Left lung (tissue), 10 donors: ENCODE measurements around the gene LMNTD2. TPM values are rescaled to one million over a fixed set of nuclear protein-coding genes. Genes with fewer than 3 reads are reported as not detected.
A peak's percentile ranks its signal among the peaks of the same experiment; 100 is the strongest.

Experiments used
- ATAC-seq: fragments of 200-7000 bp; cut with Tn5 transposase; one replicate; pipeline ENCODE4 v1.9.1; 2020; ENCODE audit warnings: moderate library complexity
- DNase-seq, 4 donors: peaks; one replicate each; pipeline ENCODE4 v3.0.0-alpha.2; 2013 to 2020
- H3K27ac ChIP-seq, 2 donors: fragments of 200-600 bp; sonication (generic) in 1 of 2; one replicate each; pipeline versions ENCODE4 v1.5.0 to v1.8.0; 2020 to 2021
- H3K27me3 ChIP-seq, 2 donors: fragments of 200-600 bp; sonication (generic) in 1 of 2; one replicate each; pipeline versions ENCODE4 v1.5.0 to v1.8.0; 2020 to 2021
- H3K36me3 ChIP-seq, 2 donors: fragments of 200-600 bp; sonication (generic) in 1 of 2; one replicate each; pipeline versions ENCODE4 v1.5.0 to v1.8.0; 2020 to 2021
- H3K4me1 ChIP-seq, 2 donors: fragments of 200-600 bp; one replicate each; pipeline ENCODE4 v1.8.0; 2021
- H3K4me3 ChIP-seq, 2 donors: fragments of 200-600 bp; sonication (generic) in 1 of 2; one replicate each; pipeline versions ENCODE4 v1.5.0 to v1.8.0; 2020 to 2021; ENCODE audit warnings: mild to moderate bottlenecking in 1 of 2
- H3K9me3 ChIP-seq, 2 donors: fragments of 200-600 bp; sonication (generic) in 1 of 2; one replicate each; pipeline versions ENCODE4 v1.5.0 to v1.8.0; 2020 to 2021
- CTCF ChIP-seq, 2 donors: fragments of 200-600 bp; sonication (generic) in 1 of 2; IDR thresholded peaks; one replicate each; pipeline versions ENCODE4 v1.5.0 to v1.8.0; 2021; ENCODE audit warnings: antibody characterized with exemption in 2 of 2
- intact Hi-C, 2 donors: fragments of 100-400 bp; cut with DNase I; formaldehyde crosslinking; loops; one replicate each; pipeline versions ENCODE4 v1.11.2 to v1.14.2; 2022
- polyA plus RNA-seq, 6 donors: library from polyadenylated mRNA; unstranded; fragments of 120-200 nt; gene quantifications; one replicate each; pipeline ENCODE4 v1.2.1, GENCODE V29; 2013; ENCODE audit not compliant: insufficient read length in 6 of 6
- total RNA-seq, 2 donors: library from RNA; stranded (reverse); fragmentation: NEBNext Ultra II Directional; extraction: Animal tissue kit (Norgen Biotek cat#: 25700); gene quantifications; one replicate each; pipeline ENCODE4 v1.2.1, GENCODE V29; 2021
- donor health status: DM: no; HTN: yes; CAD: no.
- donor health status: DM: no; HTN: no; CAD: no.

Gene LMNTD2
- total and polyA plus RNA-seq, 8 donors = 1.6 to 5.2 (median 2.7) TPM

GRCh38 chr11:532986-533585 lies 27.5 kb downstream of the LMNTD2 start:
- Histone ChIP-seq H3K4me3 (no peak overlapping the region), H3K4me1 (peaks cover 14 to 43% of the 10 kb centered on the region in 2 donors), H3K27me3 (peaks cover 0 to 23% of the 10 kb centered on the region in 2 donors), H3K36me3 (peaks cover 0 to 32% of the 10 kb centered on the region in 2 donors), H3K9me3 (no peaks in the 10 kb centered on the region), H3K27ac (no peak overlapping the region)
- TF ChIP-seq CTCF (IDR thresholded peaks at IDR 0.05) = no peak
- ATAC-seq (no peak), DNase-seq (no peak)
- intact Hi-C loops = no loop called here

- H3K9me3 ChIP-seq = no peaks in the 10 kb centered on the region
- no peak overlapping the region for H3K4me3 ChIP-seq
- intact Hi-C loops = no loop called here
- peaks cover 0 to 18% of the 10 kb centered on the region in 2 donors for H3K27me3 ChIP-seq
- H3K27ac ChIP-seq = no peak overlapping the region
- peaks cover 0 to 32% of the 10 kb centered on the region in 2 donors for H3K36me3 ChIP-seq
- no peak for TF ChIP-seq CTCF (IDR thresholded peaks at IDR 0.05)
- DNase-seq (no peak), ATAC-seq (no peak)
- H3K4me1 ChIP-seq = peaks cover 11 to 37% of the 10 kb centered on the region in 2 donors
Observed at GRCh38 chr11:532527-532985, 28.0 kb downstream of the LMNTD2 start.

- H3K27ac ChIP-seq = no peak overlapping the region
- peaks cover 0 to 13% of the 10 kb centered on the region in 2 donors for H3K27me3 ChIP-seq
- intact Hi-C loops = no loop called here
- peaks cover 0 to 32% of the 10 kb centered on the region in 2 donors for H3K36me3 ChIP-seq
- peaks cover 6 to 32% of the 10 kb centered on the region in 2 donors for H3K4me1 ChIP-seq
- no peak for ATAC-seq
- no peak overlapping the region for H3K4me3 ChIP-seq
- no peaks in the 10 kb centered on the region for H3K9me3 ChIP-seq
- no peak for TF ChIP-seq CTCF (IDR thresholded peaks at IDR 0.05)
- DNase-seq = no peak
Observed at GRCh38 chr11:531919-532526, 28.5 kb downstream of the LMNTD2 start.

GRCh38 chr11:530960-531831 lies 29.3 kb downstream of the LMNTD2 start:
- peak in 1 of 4 donors; percentile 30 for DNase-seq
- peaks cover 0 to 24% of the 10 kb centered on the region in 2 donors for H3K4me1 ChIP-seq
- no peak for TF ChIP-seq CTCF (IDR thresholded peaks at IDR 0.05)
- H3K27me3 ChIP-seq = peaks cover 0 to 4% of the 10 kb centered on the region in 2 donors
- H3K27ac ChIP-seq = no peak overlapping the region
- peaks cover 0 to 32% of the 10 kb centered on the region in 2 donors for H3K36me3 ChIP-seq
- no peak overlapping the region for H3K4me3 ChIP-seq
- ATAC-seq = no peak
- H3K9me3 ChIP-seq = no peaks in the 10 kb centered on the region
- intact Hi-C loops = no loop called here
